ENCODE data around the gene DMBX1. TPM values are rescaled to one million over a fixed set of nuclear protein-coding genes. Genes with fewer than 3 reads are reported as not detected.

Gene DMBX1
- total and polyA plus RNA-seq, 2 of the 13 experiments (the other 11 are each of a cell fraction or from before 2014, with no cell fraction given) = not detected

DNA sequence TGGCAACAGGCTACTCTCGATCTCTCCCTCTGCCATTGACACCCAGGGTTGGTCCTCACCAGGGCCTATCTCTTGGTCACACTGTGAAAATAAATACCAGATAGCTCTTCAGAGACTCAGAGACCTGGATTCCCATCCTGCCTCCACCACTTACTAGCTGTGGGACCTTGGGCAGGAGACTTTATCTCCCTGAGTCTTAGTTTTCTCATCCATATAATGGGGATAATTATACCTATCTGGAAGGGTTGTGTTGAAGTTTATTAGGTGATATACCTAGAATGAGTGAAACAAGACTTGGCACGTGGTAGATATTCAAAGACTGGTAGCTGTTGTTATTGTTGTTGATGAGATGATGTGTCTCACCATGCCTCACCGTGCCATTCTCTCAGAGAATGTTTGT lies 7.4 kb downstream of the DMBX1 start:
- H3K4me1 ChIP-seq (ENCODE audit: insufficient read depth, low read length) = no peaks in the 10 kb centered on the region
- H3K9ac ChIP-seq (ENCODE audit: insufficient read depth, low read depth, low read length) = no peak overlapping the region
- H2AFZ ChIP-seq (ENCODE audit: low read length) = no peak overlapping the region
- no peak overlapping the region for H3K4me2 ChIP-seq (ENCODE audit: low read depth, low read length)
- 0% methylated on average over 3 of the region's 3 CpGs for WGBS (ENCODE audit: low lambda C conversion rate)
- TF ChIP-seq NR2C2 (CRISPR knock-in tag; IDR thresholded peaks at IDR 0.05; ENCODE audit: borderline replicate concordance) (no peak), ZBTB38 (CRISPR knock-in tag; IDR thresholded peaks at IDR 0.05) (no peak), ZBED4 (CRISPR knock-in tag; IDR thresholded peaks at IDR 0.05; ENCODE audit: borderline replicate concordance) (no peak), ZNF710 (CRISPR knock-in tag; IDR thresholded peaks at IDR 0.05; ENCODE audit: borderline replicate concordance) (no peak), ZNF709 (CRISPR knock-in tag; IDR thresholded peaks at IDR 0.05) (no peak), CC2D1A (CRISPR knock-in tag; IDR thresholded peaks at IDR 0.05) (no peak), ZBTB33 (CRISPR knock-in tag; IDR thresholded peaks at IDR 0.05) (no peak), ZBTB43 (CRISPR knock-in tag; conservative IDR thresholded peaks at IDR 0.05) (no peak), ZNF841 (CRISPR knock-in tag; IDR thresholded peaks at IDR 0.05; ENCODE audit: borderline replicate concordance) (no peak), JUND (CRISPR knock-in tag; IDR thresholded peaks at IDR 0.05) (no peak), MBNL3 (CRISPR knock-in tag; conservative IDR thresholded peaks at IDR 0.05) (no peak)
- TF ChIP-seq, protein P1, sequence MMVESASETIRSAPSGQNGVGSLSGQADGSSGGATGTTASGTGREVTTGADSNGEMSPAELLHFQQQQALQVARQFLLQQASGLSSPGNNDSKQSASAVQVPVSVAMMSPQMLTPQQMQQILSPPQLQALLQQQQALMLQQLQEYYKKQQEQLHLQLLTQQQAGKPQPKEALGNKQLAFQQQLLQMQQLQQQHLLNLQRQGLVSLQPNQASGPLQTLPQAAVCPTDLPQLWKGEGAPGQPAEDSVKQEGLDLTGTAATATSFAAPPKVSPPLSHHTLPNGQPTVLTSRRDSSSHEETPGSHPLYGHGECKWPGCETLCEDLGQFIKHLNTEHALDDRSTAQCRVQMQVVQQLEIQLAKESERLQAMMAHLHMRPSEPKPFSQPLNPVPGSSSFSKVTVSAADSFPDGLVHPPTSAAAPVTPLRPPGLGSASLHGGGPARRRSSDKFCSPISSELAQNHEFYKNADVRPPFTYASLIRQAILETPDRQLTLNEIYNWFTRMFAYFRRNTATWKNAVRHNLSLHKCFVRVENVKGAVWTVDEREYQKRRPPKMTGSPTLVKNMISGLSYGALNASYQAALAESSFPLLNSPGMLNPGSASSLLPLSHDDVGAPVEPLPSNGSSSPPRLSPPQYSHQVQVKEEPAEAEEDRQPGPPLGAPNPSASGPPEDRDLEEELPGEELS (CRISPR knock-in tag; IDR thresholded peaks at IDR 0.05) = no peak
- ATAC-seq (no peak), DNase-seq (ENCODE audit: low spot score) (no peak), FAIRE-seq (no peak)
- in situ Hi-C loops (cut with HindIII; ENCODE audit: extremely low pct_ligation_motif_present, low pct_unique_long_range_greater_than_20kb) (no loop called here), intact Hi-C loops (cut with micrococcal nuclease; ENCODE audit: unreplicated experiment) (no loop called here)
- H3K4me3 ChIP-seq (replicated peaks in 1 of 3; ENCODE audit: insufficient read depth in 1 of 3, low read depth in 2 of 3, low read length in 3 of 3) = no peak overlapping the region
- H3K27ac ChIP-seq (ENCODE audit: extremely low read length, insufficient read depth, low read length) = no peak overlapping the region
- ChIA-PET POLR2A (no interaction called here), CTCF (ENCODE audit: low intra/inter-chr PET ratio, low total read pairs) (no interaction called here)
- no peaks in the 10 kb centered on the region for H3K9me3 ChIP-seq (ENCODE audit: low read length)
- no peaks in the 10 kb centered on the region; the same call in 1 of the 2 replicates for H4K20me1 ChIP-seq (ENCODE audit: insufficient read depth, low read length)
- BruUV-seq (replicated peaks) = no TSS peak
- no peaks in the 10 kb centered on the region for H3K36me3 ChIP-seq (replicated peaks in 1 of 2; ENCODE audit: control insufficient read depth in 1 of 2, insufficient read depth in 2 of 2, low read length in 2 of 2)
- no peaks in the 10 kb centered on the region for H3K79me2 ChIP-seq (ENCODE audit: insufficient read depth, low read length)
- peaks cover 9 to 52% of the 10 kb centered on the region in 2 experiments for H3K27me3 ChIP-seq (ENCODE audit: control insufficient read depth in 1 of 2, insufficient read depth in 2 of 2, low read length in 2 of 2)
